Activated CD8-positive, alpha-beta memory T cell treated with anti-CD3 and anti-CD28 coated beads for 4 hours (primary cell): ENCODE results near the gene PITPNM3.
A peak's percentile ranks its signal among the peaks of the same experiment; 100 is the strongest.
"Not testable (repeated sequence)": the region's sequence is repeated elsewhere in the genome, so short reads cannot be mapped to it uniquely, and the experiment has no call there.

Experiments used
- DNase-seq, 2 donors: peaks; one replicate each; pipeline ENCODE4 v3.0.0-alpha.2; 2020; ENCODE audit warnings: low read depth in 2 of 2

PITPNM3 gene

DNA sequence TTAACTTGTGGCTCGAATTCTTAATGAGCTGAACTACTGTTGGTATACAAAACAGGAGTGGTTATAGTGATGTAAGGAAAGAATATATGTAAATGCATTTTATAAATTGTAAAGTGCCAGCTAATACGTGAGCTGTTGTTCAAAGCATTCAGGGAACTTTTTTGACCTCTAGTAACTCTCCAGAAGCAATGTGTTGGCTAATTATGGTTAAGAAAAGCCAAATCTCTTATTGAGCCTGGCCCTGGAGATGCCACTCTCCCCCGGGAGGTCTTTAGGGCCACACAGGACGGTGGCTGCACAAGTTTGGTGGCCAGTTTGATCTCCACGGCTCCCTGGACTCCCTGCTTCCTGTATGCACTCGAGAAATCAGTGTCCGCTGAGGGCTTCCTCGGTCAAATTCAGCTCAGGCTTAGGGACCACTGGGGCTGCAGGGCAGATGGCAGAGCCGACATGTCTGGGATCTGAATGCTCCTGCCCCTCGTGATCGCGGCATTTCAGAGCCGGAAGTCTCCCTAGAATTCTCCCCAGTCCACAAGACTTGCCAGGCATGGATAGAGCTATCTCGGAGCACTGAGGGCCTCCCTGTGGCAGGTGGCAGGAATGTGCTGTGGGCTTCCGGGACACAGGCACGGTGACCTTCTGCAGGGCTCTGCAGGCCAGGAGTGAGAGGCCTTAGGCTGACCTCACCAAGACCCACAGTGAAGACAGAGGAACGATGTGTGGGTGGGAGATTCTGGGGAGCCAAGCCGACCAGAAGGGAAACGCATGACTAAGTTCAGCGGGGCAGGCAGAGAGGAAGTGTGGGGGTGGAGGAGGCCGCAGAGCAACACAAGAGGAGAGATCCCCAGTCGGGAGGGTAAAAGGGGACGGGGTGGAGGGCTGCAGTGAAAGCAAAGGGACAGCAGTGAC lies 18.6 kb upstream of the PITPNM3 start:
- DNase-seq = peak; percentile 5 to 12

DNA sequence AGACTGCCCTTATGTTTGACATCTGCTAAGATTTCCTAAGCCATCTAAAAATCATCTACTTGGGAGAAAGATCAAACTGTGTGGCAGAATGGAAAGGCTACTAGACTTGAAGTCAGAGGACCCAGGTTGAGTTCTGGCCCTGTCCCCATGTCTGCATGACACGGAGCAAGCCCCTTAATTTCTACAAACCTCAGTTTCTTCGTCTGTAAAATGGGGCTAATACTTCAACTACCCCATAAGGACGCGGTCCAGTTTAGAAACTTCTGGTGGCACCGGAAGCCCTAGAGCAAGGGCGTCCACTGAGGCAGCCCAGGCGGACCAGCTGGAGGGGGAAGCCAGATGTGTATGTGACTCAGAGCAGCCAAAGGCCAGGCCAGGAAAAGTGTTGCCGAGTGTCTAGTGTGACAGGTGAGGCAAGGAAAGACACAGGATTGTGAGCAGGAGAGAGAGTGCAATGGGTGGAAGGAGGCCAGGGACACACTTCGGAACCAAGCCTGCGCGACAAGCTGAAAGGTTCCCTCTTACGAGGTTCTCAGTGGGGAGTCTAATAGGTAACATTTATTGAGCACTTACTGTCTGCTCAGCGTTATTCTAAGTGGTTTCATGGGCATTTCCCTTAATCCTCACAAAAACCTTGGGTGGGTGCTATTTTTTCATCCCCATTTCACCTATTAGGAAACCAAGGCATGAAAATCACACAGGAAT lies 17.8 kb upstream of the PITPNM3 start:
- no peak for DNase-seq

GRCh38 chr17:6573495-6573894 lies 17.1 kb upstream of the PITPNM3 start:
- DNase-seq = not testable (repeated sequence)

DNA sequence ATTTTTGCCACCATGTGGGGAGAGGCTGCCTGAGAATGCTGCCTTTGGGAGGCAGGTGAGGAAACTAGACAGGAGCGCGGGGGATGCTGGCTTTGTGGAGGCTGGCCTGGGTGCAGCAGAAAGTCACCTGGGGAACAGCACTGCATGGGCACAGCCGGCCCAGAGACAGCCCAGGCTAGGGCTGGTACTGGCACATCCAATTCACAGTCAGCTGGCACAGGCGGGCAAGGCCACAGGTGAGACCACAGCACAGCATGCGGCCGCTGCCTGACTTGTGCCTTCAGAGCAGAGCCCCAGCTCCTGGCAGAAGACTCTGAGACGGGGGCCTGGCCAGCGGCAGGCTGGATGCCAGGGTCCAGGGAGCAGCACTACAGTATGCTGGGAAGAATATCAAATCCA lies 16.6 kb upstream of the PITPNM3 start:
- DNase-seq = no peak

DNA sequence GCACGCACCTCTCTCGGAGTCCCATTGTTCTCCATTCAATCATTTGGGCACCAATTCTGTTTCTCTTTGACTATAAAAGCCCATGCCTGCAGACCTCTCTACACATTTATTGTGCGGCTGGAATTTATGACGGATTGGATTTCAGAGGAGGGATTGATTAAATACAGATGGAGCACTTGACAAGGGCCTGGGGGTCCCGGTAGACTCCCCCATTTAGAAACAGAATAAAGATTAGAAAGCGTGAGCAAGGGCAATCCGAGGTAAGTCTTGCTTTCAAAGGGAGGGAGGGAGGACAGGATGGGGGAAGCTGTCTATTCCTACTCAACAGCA lies 15.1 kb upstream of the PITPNM3 start:
- no peak for DNase-seq

DNA sequence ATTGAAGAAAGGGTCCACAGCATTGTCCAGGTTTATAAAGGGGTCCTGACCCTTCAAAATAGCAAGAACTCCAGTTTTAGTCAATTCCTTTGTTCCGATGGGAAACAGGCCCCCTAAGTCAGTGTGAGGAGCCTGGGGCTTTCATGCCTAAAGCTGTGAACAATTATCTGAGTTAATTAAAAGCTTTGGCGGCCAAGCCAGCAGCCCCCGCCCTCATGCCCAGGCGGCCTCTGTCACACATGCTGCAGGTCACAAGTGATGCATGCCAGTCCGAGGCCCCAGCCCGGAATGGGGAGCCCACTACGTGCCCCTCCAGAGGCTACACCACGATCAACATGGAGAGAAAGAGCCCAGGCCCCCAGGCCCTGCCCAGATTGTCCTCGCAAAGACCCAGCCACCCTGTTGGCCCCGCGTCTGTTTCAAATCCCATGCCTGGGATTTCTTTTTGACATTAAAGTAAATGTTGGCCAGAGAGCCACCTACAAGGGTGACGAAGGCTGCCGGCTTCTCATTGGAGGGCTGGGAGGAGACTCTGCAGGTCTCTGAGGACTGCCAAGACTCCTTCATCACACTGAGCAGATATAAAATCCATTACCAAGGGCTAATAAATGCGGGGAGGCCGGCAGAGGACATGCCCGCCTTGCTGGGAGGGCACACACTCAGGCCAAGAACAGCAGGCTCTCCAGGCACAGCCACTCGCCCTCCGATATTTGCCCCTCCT lies 14.5 kb upstream of the PITPNM3 start:
- DNase-seq = no peak

- no peak for DNase-seq
Observed at GRCh38 chr17:6569370-6570285, 13.3 kb upstream of the PITPNM3 start.

DNA sequence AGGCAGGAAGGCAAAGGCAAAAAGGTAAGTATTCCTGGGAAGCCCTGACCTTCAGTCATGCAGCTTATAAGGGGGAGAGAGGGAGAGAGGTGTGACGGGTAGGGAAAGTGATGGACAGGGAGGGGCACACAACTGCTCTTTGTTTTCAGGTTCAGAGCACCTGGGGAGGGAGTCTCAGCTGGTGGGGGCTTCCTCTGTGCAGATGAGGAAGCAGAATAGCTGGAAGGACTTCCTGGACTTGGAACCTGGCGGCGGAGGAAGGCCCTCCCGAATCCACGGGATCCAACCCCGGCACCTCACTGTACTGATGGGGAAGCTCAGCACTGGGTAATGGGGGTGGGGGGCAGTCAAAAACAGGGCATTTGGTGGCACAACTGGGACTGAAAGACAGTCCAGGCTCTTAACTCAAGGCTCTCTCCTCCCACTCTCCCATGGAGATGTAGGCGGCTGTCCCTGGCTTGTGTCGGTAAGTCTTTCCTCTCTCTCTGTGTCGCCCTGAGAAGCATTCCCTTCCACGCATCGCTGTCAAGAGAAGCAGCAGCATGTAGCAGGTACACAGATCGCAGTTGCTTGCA lies 11.9 kb upstream of the PITPNM3 start:
- DNase-seq = no peak

DNA sequence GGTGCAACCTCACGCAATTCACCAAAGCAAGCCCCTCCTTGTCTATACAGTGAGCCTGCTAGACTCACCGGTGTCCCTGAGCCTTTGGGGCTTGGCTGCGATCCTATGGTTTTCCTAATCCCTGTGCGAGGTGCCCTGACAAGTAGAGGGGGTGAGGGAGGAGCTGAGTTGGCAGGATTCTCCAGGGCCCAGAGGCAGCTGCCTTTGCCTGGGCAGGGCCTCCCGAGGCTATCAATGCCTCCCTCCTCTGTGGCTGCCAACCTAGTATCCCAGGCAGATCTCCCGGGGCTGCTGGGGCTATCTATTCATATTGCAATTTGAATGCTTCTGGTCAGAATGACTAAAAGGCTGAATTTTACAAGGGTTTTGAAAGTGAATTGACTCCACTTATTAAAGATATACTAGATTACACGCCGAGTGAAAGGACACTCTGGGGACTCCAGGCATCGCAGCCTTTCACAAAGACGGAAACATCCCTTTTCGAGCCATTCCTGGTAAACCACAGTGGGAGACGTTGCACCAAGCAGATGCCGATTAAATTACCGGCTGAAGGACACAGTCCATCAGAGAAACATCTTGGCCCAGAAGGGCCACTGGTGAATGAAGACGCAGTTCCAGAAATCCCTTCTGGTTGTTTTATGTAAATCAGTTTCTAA lies 11.3 kb upstream of the PITPNM3 start:
- DNase-seq = no peak

GRCh38 chr17:6561446-6561845 lies 5.1 kb upstream of the PITPNM3 start:
- no peak for DNase-seq

DNA sequence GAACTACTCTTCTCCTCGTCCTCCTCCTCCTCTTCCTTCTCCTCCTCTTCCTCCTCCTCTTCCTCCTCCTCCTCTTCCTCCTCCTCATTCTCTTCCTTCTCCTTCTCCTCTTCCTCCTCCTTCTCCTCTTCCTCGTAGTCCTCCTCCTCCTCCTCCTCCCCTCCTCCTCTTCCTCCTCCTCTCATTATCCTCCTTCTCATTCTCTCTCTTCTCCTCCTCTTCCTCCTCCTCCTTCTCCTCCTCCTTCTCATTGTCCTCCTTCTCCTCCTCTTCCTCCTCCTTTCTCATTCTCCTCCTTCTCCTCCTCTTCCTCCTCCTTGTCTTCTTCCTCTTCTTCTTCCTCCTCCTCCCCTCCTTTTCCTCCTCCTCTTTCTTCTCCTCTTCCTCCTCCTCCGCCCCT lies 4.1 kb upstream of the PITPNM3 start:
- no peak for DNase-seq

DNA sequence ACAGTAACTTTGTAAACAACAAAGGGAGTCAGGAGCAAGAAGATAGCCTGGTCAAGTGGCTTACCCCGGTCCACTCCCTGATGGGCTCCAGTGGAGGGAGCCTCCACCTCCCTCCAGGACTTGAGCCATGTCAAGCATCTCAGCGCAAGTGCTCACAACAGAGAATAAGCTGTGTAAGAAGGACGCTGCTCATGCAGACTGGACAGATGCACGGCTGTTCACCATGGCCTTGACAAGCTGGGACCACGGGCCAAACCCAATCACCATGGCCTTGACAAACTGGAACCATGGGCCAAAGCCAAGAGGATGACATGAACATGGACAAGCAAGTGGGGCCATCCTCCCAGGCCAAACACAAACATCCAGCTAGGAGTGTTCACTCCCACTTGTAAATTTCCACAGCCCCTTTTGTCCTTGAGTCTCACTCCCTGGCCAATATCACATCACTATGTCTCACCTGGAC lies 3.4 kb upstream of the PITPNM3 start:
- DNase-seq = no peak

DNA sequence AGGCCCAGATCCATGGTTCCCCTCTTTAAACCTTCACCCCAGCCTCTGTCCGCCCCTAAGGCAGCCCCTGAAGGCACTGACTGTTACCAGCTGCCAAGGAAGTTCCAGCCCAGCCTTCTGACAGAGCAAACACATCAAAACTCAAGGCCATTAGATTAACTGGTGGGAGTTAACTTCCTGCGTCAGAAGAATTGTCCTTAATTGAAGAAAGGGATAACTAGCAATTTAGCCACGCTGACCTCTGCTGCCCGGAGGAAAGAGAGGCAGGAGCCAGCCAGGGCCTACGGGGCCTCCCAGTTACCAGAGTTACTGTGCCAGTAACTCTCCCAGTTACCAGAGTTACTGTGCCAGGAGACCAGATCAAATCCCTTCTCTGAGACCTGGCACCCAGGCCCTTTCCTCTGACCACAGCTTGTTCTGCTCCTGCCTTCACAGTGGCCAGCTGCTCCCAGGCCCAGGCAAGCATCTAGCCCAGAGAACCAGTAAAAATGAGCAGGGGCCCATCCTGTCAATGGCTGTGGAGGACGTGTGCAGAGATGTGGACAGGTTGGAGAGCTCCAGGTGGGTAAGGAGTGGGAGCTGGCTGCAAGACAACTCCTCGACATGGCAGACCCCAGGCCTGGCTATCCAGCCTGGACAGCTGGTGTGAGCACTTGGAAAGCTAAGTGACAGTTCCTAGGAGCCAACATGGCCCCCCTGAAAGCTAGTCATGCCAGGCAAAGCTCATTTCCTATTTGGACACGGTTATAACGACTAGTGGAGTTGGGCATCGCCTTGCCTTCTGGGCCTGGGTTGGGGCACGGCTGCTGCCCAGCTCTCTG lies 2.8 kb upstream of the PITPNM3 start:
- DNase-seq = no peak

DNA sequence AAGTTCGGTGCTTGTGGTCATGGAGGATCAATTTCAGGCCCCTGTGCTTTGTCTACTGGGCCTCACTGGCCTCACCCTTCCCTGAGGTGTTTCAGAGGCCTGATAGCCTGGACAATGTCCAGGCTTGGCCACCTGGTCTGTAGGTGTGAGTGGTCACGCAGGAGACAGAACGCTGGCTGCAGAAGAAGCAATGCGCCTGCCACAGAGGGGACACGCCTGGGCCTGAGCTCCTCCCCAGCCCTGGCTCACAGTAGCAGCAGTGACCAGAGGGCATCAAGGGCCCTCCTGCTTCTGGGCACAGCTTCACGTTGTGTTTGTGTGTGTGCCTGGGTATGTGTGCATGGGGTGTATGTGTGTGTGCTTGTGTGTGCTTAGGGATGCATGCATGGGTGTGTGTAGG lies 1.9 kb upstream of the PITPNM3 start:
- DNase-seq = no peak

DNA sequence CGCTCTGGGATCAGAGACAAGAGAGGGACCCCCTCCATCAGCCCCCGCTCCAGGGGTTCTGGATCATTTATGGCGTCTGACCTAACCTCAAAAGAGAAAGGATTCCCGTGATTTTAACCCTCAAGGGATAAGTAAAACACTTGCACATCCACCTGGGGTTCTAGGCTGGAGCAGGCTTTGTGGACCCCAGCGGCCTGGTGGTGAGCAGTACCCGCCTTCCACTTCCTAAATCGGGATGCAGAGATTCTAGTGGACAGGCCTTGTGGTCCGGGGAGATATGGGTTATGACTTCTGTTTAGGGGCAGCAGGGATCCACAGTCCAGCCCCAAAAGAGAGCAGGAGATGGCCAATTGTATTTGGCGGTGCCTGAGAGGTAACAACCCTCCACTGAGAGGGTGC lies 684 bp upstream of the PITPNM3 start:
- DNase-seq = no peak

- DNase-seq = no peak
Observed at GRCh38 chr17:6555331-6556120, 829 bp downstream of the PITPNM3 start.

- DNase-seq = no peak
Observed at GRCh38 chr17:6554871-6555330, 1.5 kb downstream of the PITPNM3 start.

GRCh38 chr17:6554342-6554741 lies 2.0 kb downstream of the PITPNM3 start:
- DNase-seq = no peak
